ENCODE data around the gene DUSP1.

Gene DUSP1

GRCh38 chr5:172800088-172800551, 29.1 kb upstream of the DUSP1 start:
- DNase-seq, result no peak
- Mint-ChIP-seq H3K4me1 (peaks cover 25% of the 10 kb centered on the region), H3K27ac (no peak overlapping the region), H3K36me3 (ENCODE audit: low read depth) (no peaks in the 10 kb centered on the region), H3K27me3 (ENCODE audit: low read depth, poor library complexity) (peaks cover 18% of the 10 kb centered on the region), H3K9me3 (no peaks in the 10 kb centered on the region), H3K4me3 (no peak overlapping the region)
- TF ChIP-seq CTCF (IDR thresholded peaks at IDR 0.05), result no peak

DNA sequence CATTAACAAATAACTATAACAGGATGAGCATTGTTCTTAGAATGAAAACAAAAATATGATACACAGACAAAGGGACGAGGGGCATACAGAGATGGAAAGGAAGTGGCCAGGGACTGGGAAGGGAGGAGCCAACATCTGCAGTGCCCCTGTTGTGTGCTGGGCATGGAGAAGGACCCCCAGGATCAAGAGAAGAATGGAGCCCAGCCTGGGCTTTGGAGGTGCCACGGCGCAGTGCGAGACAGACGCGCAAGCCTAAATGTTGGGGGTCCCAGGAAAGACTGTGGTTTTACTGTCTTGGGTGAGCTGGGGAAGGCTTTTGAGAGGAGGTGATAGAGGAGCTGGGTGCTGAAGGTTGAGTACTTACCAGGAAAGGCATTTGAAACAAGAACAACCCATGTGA, 28.4 kb upstream of the DUSP1 start:
- H3K27me3 Mint-ChIP-seq (ENCODE audit: low read depth, poor library complexity), result peaks cover 18% of the 10 kb centered on the region
- H3K36me3 Mint-ChIP-seq (ENCODE audit: low read depth), result no peaks in the 10 kb centered on the region
- TF ChIP-seq CTCF (IDR thresholded peaks at IDR 0.05), result no peak
- peak overlapping the region; percentile 21 for H3K27ac Mint-ChIP-seq
- DNase-seq, result no peak
- H3K4me1 Mint-ChIP-seq, result peaks cover 27% of the 10 kb centered on the region
- H3K9me3 Mint-ChIP-seq, result no peaks in the 10 kb centered on the region
- H3K4me3 Mint-ChIP-seq, result no peak overlapping the region

DNA sequence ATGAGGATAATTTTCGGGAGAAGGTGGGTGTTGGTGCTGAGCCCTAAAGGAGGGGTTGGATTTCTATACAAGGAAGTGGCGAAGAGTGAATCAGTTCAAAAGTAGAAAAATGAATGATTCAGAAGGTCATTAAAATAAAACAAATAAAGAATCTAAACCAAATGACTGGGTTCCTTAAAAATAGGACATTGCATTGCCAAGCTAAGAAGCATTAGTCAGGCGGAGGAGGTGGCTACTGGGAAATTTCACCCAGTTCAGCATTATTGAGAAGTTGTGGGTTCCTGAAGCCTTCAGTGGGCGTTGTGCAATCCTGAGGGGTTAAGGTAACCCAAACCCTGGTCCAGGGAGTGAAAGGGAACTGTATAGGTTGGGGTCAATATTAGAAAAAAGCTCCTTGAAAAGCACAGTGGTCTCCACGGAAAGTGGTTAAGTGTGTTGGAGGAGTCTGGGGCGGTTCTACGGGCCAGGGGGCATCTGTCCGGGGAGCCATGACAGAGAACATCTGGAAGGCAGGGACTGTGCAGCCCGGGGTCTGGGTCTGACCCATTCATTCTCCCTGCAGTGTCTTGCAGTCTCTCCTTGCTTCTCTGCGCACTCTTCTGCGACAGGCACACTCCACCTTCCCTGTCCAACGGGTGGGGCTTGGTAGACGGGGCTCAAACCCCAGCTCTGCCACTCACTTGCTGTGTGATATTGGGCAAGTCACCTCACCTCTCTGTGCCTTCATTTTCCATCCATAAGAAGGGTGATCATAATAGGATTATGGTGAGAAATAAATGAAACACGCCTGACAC, 27.6 kb upstream of the DUSP1 start:
- no peak for DNase-seq
- no peak overlapping the region for H3K27ac Mint-ChIP-seq
- no peak overlapping the region for H3K4me3 Mint-ChIP-seq
- peaks cover 27% of the 10 kb centered on the region for H3K4me1 Mint-ChIP-seq
- H3K27me3 Mint-ChIP-seq (ENCODE audit: low read depth, poor library complexity), result peaks cover 21% of the 10 kb centered on the region
- no peak for TF ChIP-seq CTCF (IDR thresholded peaks at IDR 0.05)
- no peaks in the 10 kb centered on the region for H3K36me3 Mint-ChIP-seq (ENCODE audit: low read depth)
- no peaks in the 10 kb centered on the region for H3K9me3 Mint-ChIP-seq

- no peaks in the 10 kb centered on the region for H3K36me3 Mint-ChIP-seq (ENCODE audit: low read depth)
- H3K4me1 Mint-ChIP-seq, result peaks cover 29% of the 10 kb centered on the region
- no peak overlapping the region for H3K27ac Mint-ChIP-seq
- no peaks in the 10 kb centered on the region for H3K9me3 Mint-ChIP-seq
- H3K4me3 Mint-ChIP-seq, result no peak overlapping the region
- TF ChIP-seq CTCF (IDR thresholded peaks at IDR 0.05), result no peak
- H3K27me3 Mint-ChIP-seq (ENCODE audit: low read depth, poor library complexity), result peaks cover 21% of the 10 kb centered on the region
- DNase-seq, result no peak
Observed at GRCh38 chr5:172797771-172798191, 26.8 kb upstream of the DUSP1 start.

DNA sequence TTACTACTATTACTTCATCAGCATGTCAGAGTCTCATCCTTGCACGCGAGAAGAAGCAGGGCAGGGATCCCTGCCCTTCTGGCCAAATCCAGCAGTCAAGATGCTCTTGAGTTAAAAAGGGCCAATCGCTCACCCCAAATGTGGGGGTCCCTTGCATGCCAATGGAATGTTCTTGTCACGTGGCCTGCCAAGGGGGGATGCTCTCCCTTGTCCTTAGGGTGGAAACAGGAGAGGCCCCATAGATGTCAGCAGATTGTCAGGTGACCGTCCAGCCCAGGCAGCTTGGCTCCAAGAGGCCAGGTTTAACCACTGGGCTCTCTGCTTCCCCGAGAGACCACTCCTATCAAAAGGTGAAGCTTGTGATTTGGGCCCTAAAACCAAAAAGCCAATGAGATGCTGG, 25.3 kb upstream of the DUSP1 start:
- Mint-ChIP-seq H3K9me3 (no peaks in the 10 kb centered on the region), H3K36me3 (ENCODE audit: low read depth) (no peaks in the 10 kb centered on the region), H3K27ac (no peak overlapping the region), H3K4me3 (no peak overlapping the region), H3K27me3 (ENCODE audit: low read depth, poor library complexity) (peaks cover 21% of the 10 kb centered on the region), H3K4me1 (peaks cover 33% of the 10 kb centered on the region)
- no peak for TF ChIP-seq CTCF (IDR thresholded peaks at IDR 0.05)
- no peak for DNase-seq
